COLO668 (cell line): ENCODE measurements around the gene MGLL.

ENCODE experiments used
- DNase-seq: peaks from one replicate; lab custom pipeline; 2025; ENCODE audit not compliant: unreplicated experiment; lab: John Stamatoyannopoulos, UW

MGLL gene

GRCh38 chr3:127835993-127836882 lies 13.9 kb upstream of the MGLL start:
- DNase-seq: no peak

GRCh38 chr3:127834771-127835170 lies 12.5 kb upstream of the MGLL start:
- no peak for DNase-seq

GRCh38 chr3:127833281-127834032 lies 11.1 kb upstream of the MGLL start:
- DNase-seq: no peak

DNA sequence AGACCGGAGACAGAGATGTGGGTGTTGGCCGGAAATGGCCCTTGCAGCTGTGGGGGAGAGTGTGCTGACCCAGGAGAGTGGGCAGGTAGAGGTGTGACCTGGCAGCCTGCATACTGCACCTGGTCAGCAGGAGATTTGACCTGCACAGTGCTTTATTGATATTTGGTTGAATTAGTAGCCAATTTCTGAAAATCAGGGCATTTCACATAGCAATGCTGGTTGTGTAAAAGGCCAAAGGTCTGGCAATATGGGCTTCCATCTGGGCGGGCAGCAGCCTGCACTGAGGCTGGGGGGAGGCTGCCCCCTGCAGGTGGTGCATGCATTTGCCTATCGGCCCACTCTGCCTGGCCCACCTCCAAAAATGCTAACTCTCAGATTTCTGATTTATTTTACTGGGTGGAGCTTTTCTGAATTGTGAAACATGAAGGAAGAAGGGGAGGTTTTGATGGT lies 9.4 kb upstream of the MGLL start:
- peak; percentile 35 for DNase-seq

GRCh38 chr3:127829537-127829936 lies 7.2 kb upstream of the MGLL start:
- no peak for DNase-seq

GRCh38 chr3:127827808-127828207 lies 5.5 kb upstream of the MGLL start:
- DNase-seq: no peak

DNA sequence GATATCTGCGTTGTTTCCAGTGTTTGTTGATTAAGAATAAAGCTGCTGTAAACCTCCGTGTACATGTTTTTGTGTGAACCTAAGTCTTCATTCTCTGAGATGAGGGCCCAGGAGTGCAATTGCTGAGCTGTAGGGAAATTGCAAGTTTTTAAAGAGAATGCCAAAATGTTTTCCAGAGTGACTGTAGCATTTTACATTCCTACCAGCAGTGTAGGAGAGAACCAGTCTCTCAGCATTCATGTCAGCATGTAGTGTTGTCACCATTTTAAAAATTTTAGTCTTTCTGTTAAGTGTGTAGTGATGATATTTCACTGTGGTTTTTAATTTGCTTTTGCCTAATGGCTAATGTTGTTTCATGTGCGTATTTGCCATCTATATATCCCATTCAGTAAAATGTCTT lies 3.4 kb upstream of the MGLL start:
- DNase-seq: no peak

- DNase-seq: no peak
Measured at GRCh38 chr3:127824151-127824825, 2.0 kb upstream of the MGLL start.

- no peak for DNase-seq
Measured at GRCh38 chr3:127823426-127823857, 1.1 kb upstream of the MGLL start.

DNA sequence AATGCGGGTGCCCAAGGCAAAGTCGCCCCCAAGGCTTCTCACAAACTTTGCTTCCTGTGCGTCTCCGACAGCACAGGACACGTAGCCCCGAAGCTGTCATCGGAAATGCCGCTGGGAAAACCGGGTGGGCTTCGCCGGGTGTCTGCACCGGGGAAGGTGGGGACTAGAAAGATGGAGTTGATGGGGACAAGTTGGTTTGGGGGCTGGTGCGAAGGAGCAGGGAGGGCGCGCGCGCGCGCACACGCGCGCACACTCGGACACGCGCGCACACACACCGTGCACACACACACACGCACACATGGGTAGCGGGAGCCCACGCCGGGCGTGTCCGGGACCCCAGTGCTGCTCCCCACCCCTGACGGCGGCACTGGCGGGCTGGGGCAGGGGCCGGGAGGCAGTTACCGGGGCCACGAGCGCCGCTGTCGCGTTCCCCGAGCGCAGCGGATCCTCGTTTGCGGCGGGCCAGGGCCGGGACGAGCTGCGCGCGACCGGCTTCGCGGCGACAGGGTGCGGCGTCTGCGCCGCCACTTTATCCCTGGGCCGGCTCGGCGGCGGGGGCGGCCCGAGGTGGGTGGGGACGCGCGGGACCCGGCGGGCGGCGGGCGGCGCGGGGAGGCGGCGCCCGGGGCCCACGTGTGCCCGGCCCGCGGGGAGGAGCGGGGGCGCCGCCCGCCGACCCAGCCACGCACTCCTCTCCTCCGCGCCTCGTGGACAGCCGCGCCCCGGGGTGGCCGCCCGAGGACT lies 539 bp upstream of the MGLL start:
- DNase-seq: peak; percentile 60

- peak; percentile 23 for DNase-seq
Measured at GRCh38 chr3:127821394-127821793, 921 bp downstream of the MGLL start.

DNA sequence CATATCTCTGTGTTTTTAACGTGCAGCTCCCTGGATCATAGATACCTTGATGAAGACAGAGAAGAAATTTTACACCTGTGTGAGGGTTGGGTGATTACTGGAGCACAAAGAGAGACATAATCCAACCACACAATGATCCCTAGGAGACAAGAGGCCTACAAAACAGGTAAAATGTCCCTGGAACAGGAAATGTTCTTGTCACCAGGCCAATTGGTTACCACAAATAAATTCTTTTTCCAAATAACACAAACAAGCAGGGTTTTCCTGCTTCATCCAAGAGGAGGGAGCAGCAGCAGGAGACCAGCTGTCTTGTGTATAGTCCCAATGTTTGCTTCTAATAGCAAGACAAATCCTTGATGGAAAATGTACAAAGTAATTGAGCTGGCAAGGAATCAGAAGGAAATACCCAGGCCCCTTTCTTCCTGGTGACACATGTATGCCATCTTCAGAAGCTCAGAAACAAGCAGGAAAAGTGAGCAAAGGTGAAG lies 1.4 kb downstream of the MGLL start:
- DNase-seq: peak; percentile 9

- DNase-seq: peak; percentile 5
Measured at GRCh38 chr3:127820221-127820825, 2.0 kb downstream of the MGLL start.

GRCh38 chr3:127819656-127820055 lies 2.7 kb downstream of the MGLL start:
- no peak for DNase-seq

DNA sequence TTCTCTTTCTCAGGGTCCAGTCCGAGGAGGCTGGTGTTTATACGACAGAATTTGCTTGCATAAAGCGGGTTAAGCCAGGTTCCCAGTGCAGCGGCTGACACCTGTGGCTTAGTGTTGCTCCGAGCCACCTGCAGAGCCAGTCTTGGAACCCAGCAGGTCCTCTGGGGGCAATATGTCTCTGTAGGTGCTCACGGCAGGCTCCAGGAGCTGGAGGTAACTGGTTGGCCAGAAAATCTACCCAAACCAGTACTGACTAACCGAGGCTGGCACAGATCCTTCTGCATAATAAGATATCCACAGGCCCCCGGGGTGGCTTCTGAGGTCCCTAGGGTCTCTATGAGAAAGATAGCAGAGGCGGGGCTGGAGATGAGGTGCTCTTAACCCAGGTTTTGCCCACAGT lies 3.2 kb downstream of the MGLL start:
- peak; percentile 4 for DNase-seq

DNA sequence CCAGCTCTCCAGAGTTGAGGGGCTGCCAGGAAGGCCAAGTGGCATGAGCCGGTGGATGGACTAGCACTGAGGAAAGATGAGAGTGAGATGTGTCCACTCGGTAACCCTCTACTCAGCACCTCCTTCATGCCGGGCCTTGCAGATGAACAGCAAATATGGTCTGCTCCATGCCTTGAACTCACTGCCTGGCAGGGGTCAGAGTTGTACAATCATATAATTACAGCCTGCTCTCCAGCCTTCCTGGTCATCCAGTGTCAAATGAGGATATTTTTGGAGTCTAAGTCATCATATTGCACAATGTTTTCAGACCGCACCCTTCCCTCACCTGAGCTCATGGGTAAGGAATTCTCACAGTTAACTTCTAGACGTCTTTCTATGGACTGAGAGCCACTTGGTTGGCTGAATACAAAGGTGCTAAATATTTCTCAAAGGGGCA lies 4.9 kb downstream of the MGLL start:
- no peak for DNase-seq

GRCh38 chr3:127816783-127817405 lies 5.4 kb downstream of the MGLL start:
- DNase-seq: no peak

DNA sequence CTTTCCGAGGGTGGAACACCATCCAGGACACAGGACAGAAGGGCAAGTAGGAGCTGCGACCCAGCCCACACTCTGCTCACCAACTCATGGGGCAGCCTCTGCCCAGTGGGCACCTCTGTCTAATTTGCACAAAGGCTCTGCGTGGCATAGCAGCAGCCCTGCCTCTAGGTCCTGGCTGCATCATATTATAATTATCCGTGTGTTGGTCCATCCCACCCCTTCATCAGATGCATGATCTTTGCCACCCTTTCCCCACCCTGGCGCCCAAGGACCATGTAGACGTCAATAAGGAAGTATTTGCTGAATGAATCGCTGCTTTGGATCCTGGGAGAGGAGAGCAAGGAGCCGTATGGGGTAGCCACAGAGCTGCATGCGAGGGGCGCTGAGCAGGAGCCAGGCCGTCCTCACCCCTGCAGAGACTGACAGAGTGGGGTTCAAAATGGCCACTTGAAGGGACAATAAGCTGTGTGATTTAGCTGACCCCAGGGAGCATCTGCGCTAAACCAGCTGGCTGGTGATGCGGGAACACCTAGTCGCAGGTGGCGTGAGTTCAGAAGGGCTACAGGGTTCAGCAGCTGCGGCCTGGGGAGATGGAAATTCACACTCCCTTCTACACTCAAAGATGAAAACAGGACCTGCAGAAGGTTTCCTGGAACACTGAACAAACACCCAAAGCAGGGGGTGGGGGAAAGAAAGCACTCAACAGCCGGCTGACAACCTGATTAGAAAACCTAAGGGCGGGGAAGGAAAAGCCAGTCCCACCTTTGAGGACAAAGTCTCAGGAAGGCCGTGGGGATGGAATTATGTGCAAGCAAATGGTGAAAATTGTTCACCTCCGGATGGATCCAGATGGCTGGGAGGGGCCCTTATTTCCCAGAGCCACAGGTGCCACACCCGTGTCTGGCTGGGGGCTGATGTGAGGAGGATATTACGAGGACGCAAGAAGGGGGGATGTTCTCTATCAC lies 6.4 kb downstream of the MGLL start:
- DNase-seq: peak; percentile 54

- DNase-seq: no peak
Measured at GRCh38 chr3:127815001-127815400, 7.3 kb downstream of the MGLL start.
